ENCODE measurements around the gene DPY19L3.

GRCh38 chr19:32368787-32369186 is 36.8 kb upstream of the DPY19L3 start:
- TF ChIP-seq CTCF (IDR thresholded peaks at IDR 0.05 in 4 of 5, conservative IDR thresholded peaks at IDR 0.05 in 1 of 5) (no peak), POLR2A (IDR thresholded peaks at IDR 0.05) (no peak)
